IMR-90 (cell line): Measurements from ENCODE around the gene OGFOD2. TPM values are rescaled to one million over a fixed set of nuclear protein-coding genes. Genes with fewer than 3 reads are reported as not detected.

Experiments
- ATAC-seq: fragments of 200-7000 bp; cut with Tn5 transposase; 2 replicates; pipeline ENCODE4 v1.9.1; 2020; ENCODE audit warnings: low read depth, mild to moderate bottlenecking, moderate library complexity
- BruUV-seq: library from RNA; stranded (reverse); fragments of 400-500 nt; replicated peaks from 2 replicates; lab custom pipeline; 2021; lab: Mats Ljungman, UMichigan
- CTCF ChIA-PET: fragments of 300-600 bp; formaldehyde crosslinking; extraction: SDS; loops from one replicate; lab custom pipeline; 2021; ENCODE audit warnings: antibody characterized with exemption; lab: Yijun Ruan, JAX
- POLR2A ChIA-PET: fragments of 300-600 bp; sonication (Branson Sonifier 250); formaldehyde crosslinking; loops from one replicate; lab custom pipeline; 2022; ENCODE audit warnings: antibody characterized with exemption; ENCODE audit not compliant: unreplicated experiment; lab: Charles Lee
- DNase-seq: peaks from one replicate; pipeline ENCODE4 v3.0.0; 2013
- H2AFZ ChIP-seq: replicated peaks from 2 replicates; pipeline ENCODE3; 2013; ENCODE audit warnings: low read length, mild to moderate bottlenecking; ENCODE audit not compliant: poor library complexity
- H2AK5ac ChIP-seq: 2 replicates; pipeline ENCODE4 v1.6.1; 2013; ENCODE audit warnings: low read depth, low read length, inconsistent platforms
- H2AK9ac ChIP-seq: replicated peaks from 2 replicates; pipeline ENCODE3; 2013; ENCODE audit warnings: mild to moderate bottlenecking, low read depth, low read length, moderate library complexity; ENCODE audit not compliant: poor library complexity
- H2BK120ac ChIP-seq: 2 replicates; pipeline ENCODE4 v1.6.1; 2013; ENCODE audit warnings: low read depth, low read length, inconsistent platforms
- H2BK15ac ChIP-seq: 3 replicates; pipeline ENCODE4 v1.6.1; 2013; ENCODE audit warnings: low read depth, low read length, inconsistent platforms
- H2BK20ac ChIP-seq: 2 replicates; pipeline ENCODE4 v1.6.1; 2013; ENCODE audit warnings: low read depth, mild to moderate bottlenecking, inconsistent platforms, low read length, moderate library complexity
- H2BK5ac ChIP-seq: 2 replicates; pipeline ENCODE4 v1.6.1; 2013; ENCODE audit warnings: mild to moderate bottlenecking, low read depth, low read length, inconsistent platforms; ENCODE audit not compliant: poor library complexity, severe bottlenecking
- H3K14ac ChIP-seq: replicated peaks from 2 replicates; pipeline ENCODE4 v1.6.1; 2013; ENCODE audit warnings: low read depth, low read length, inconsistent platforms
- H3K18ac ChIP-seq: 2 replicates; pipeline ENCODE4 v1.6.1; 2013; ENCODE audit warnings: low read depth, low read length, control low read depth
- H3K23ac ChIP-seq: 2 replicates; pipeline ENCODE4 v1.6.1; 2013; ENCODE audit warnings: low read depth, low read length, inconsistent platforms
- H3K27ac ChIP-seq: 2 replicates; pipeline ENCODE4 v1.5.1; 2013; ENCODE audit warnings: mild to moderate bottlenecking, control low read depth, low read length; ENCODE audit not compliant: insufficient read depth
- H3K27me3 ChIP-seq: 2 replicates; pipeline ENCODE4 v1.6.1; 2013; ENCODE audit warnings: low read length; ENCODE audit not compliant: control insufficient read depth, insufficient read depth
- H3K36me3 ChIP-seq: 2 replicates; pipeline ENCODE4 v1.6.1; 2013; ENCODE audit warnings: low read length, mixed read lengths; ENCODE audit not compliant: control insufficient read depth, insufficient read depth
- H3K4ac ChIP-seq: 2 replicates; pipeline ENCODE4 v1.6.1; 2013; ENCODE audit warnings: low read depth, low read length, inconsistent platforms
- H3K4me1 ChIP-seq: 2 replicates; pipeline ENCODE4 v1.6.1; 2013; ENCODE audit warnings: low read length, mixed read lengths; ENCODE audit not compliant: control insufficient read depth, insufficient read depth
- H3K4me2 ChIP-seq: 2 replicates; pipeline ENCODE4 v1.6.1; 2013; ENCODE audit warnings: low read depth, mild to moderate bottlenecking, control low read depth, low read length, moderate library complexity
- H3K4me3 ChIP-seq: 2 replicates; pipeline ENCODE4 v1.5.1; 2013; ENCODE audit warnings: low read depth, mild to moderate bottlenecking, control low read depth, low read length, moderate library complexity; ENCODE audit not compliant: insufficient read depth
- H3K56ac ChIP-seq: 2 replicates; pipeline ENCODE4 v1.6.1; 2013; ENCODE audit warnings: low read length, inconsistent platforms; ENCODE audit not compliant: insufficient read depth; ENCODE audit errors: extremely low read depth
- H3K79me1 ChIP-seq, 2 experiments: 2 replicates each; pipeline ENCODE4 v1.6.1; 2013; ENCODE audit warnings: low read length in 2 of 2, inconsistent platforms in 1 of 2, low read depth in 1 of 2
- H3K9ac ChIP-seq: 2 replicates; pipeline ENCODE4 v1.6.1; 2013; ENCODE audit warnings: low read depth, low read length, control low read depth
- H3K9me1 ChIP-seq: 2 replicates; pipeline ENCODE4 v1.6.1; 2013; ENCODE audit warnings: low read length, inconsistent platforms; ENCODE audit not compliant: insufficient read depth
- H3K9me3 ChIP-seq: 2 replicates; pipeline ENCODE4 v1.6.1; 2013; ENCODE audit warnings: low read length; ENCODE audit not compliant: control insufficient read depth, insufficient read depth
- H4K20me1 ChIP-seq: 2 replicates; pipeline ENCODE4 v1.6.1; 2013; ENCODE audit warnings: low read length, inconsistent platforms; ENCODE audit not compliant: insufficient read depth
- H4K5ac ChIP-seq: 2 replicates; pipeline ENCODE4 v1.6.1; 2013; ENCODE audit warnings: mild to moderate bottlenecking, low read depth, low read length, control low read depth
- H4K8ac ChIP-seq, 2 experiments: 2 replicates each; pipeline ENCODE4 v1.6.1; 2013; ENCODE audit warnings: low read depth in 2 of 2, low read length in 2 of 2, control low read depth in 1 of 2, inconsistent platforms in 1 of 2
- H4K91ac ChIP-seq: 2 replicates; pipeline ENCODE4 v1.6.1; 2013; ENCODE audit warnings: low read depth, low read length, inconsistent platforms; ENCODE audit not compliant: insufficient read depth
- CHD1 ChIP-seq: IDR thresholded peaks from 2 replicates; pipeline ENCODE4 v1.6.1; 2012; ENCODE audit warnings: low read depth, low read length, improper control_type of control experiment
- MAFK ChIP-seq: IDR thresholded peaks from 2 replicates; pipeline ENCODE4 v1.6.1; 2012; ENCODE audit warnings: low read depth, low read length, improper control_type of control experiment
- MAZ ChIP-seq: IDR thresholded peaks from 2 replicates; pipeline ENCODE4 v1.6.1; 2012; ENCODE audit warnings: low read depth, mild to moderate bottlenecking, low read length, improper control_type of control experiment, moderate library complexity, borderline replicate concordance
- RAD21 ChIP-seq: IDR thresholded peaks from 2 replicates; pipeline ENCODE4 v1.6.1; 2012; ENCODE audit warnings: low read length, improper control_type of control experiment
- SMC3 ChIP-seq: fragments of 150-350 bp; IDR thresholded peaks from 2 replicates; pipeline ENCODE4 v1.6.1; 2016; ENCODE audit warnings: low read depth, mild to moderate bottlenecking, antibody characterized with exemption, low read length, moderate library complexity
- WGBS, 2 experiments: methylation state at CpG; one replicate each; pipeline versions ENCODE4 v1.1.5 to v1.1.7; 2013; ENCODE audit warnings: missing lambda C conversion rate in 2 of 2; ENCODE audit not compliant: insufficient read length in 1 of 2; ENCODE audit errors: extremely low coverage in 2 of 2; 5-methylcytosine and 5-hydroxymethylcytosine counted together
- dilution Hi-C: fragments of 300-500 bp; cut with HindIII; formaldehyde crosslinking; loops from one replicate; pipeline ENCODE4 v1.14.3; 2018; ENCODE audit warnings: low sequenced_read_pairs; ENCODE audit not compliant: unreplicated experiment
- in situ Hi-C: fragments of 300-500 bp; cut with MboI; formaldehyde crosslinking; loops from 3 replicates; pipeline ENCODE4 v1.14.3; 2019; ENCODE audit warnings: low sequenced_read_pairs, inconsistent platforms, mixed read lengths
- intact Hi-C: fragments of 100-400 bp; cut with micrococcal nuclease; formaldehyde crosslinking; loops from 2 replicates; pipeline ENCODE4 v1.10.0; 2022
- polyA plus RNA-seq, 3 experiments: library from polyadenylated mRNA; depleted of rRNA; stranded (reverse); fragments of >200 nt; gene quantifications; 2 replicates each; pipeline ENCODE4 v1.2.3, GENCODE V29; 2012; ENCODE audit warnings: low replicate concordance in 1 of 3
- total RNA-seq: library from RNA; depleted of rRNA; stranded (reverse); fragments of >200 nt; gene quantifications from 2 replicates; pipeline ENCODE4 v1.2.3, GENCODE V29; 2012
- TF ChIP-seq, protein P1 (sequence below): conservative IDR thresholded peaks from 2 replicates; pipeline ENCODE4 v1.5.1; 2012; ENCODE audit warnings: mild to moderate bottlenecking, low read depth, low read length, improper control_type of control experiment
- TF ChIP-seq, protein P2 (sequence below): fragments of 150-350 bp; IDR thresholded peaks from 2 replicates; pipeline ENCODE4 v1.6.1; 2016; ENCODE audit warnings: low read depth, mild to moderate bottlenecking, low read length, moderate library complexity, borderline replicate concordance

Gene OGFOD2
- total and polyA plus RNA-seq, 2 of the 4 experiments (the other 2 are of a cell fraction): 4.3 to 18.2 TPM

DNA sequence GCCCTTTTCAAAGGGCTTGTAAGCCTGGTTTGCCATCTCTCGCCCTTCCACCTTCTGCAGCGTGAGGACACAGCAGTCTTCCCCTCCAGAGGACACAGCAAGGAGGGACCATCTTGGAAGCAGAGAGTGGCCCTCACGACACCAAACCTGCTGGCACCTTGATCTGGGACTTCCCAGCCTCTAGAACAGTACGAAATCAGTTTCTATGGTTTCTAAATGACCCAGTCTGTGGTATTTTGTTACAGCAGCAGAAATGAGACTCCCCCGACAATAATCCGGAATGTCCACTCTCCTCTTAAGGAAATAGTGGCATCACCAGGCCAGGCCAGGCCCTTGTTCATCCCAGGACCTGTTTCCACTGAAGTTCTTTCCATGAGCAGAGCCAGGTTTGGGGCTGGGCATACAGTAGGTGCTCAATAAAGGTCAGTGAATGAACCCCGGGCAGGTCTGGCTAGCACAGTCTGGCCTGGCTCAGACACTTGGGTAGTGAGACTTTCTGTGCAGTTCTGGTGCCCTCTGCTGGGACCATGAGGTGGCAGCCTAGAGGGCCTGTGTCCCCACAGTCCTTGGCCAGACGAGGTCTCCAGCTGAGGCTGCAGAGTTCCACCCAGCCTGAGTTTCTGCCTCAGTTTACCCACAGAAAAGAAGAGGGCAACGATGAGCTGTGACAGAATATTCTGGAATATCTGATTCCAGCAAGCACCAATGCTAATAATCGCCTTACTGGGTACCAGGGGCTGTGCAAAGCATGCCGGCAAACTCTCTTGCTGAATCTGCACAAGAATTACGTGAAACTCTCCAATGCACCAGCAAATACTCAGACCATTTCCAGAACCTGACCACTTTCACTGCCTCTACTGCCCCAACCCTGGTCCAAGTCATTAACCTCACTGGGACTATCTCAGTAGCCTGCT lies 22.8 kb upstream of the OGFOD2 start:
- H3K4me2 ChIP-seq: no peak overlapping the region
- no peak overlapping the region for H2BK5ac ChIP-seq
- no peaks in the 10 kb centered on the region for H3K27me3 ChIP-seq
- no peak overlapping the region for H3K27ac ChIP-seq
- peaks cover 3% of the 10 kb centered on the region for H3K4me1 ChIP-seq
- H2AK5ac ChIP-seq: peak overlapping the region; percentile 44; the same call in 1 of the 2 replicates
- no peak overlapping the region for H3K9ac ChIP-seq
- H4K8ac ChIP-seq: no peak overlapping the region
- no TSS peak for BruUV-seq
- no peak overlapping the region for H3K4me3 ChIP-seq
- no peak overlapping the region for H4K91ac ChIP-seq
- H4K5ac ChIP-seq: no peak overlapping the region
- peak; percentile 67 for DNase-seq
- no peak overlapping the region for H2BK120ac ChIP-seq
- TF ChIP-seq RAD21 (peak; percentile 95), CHD1 (no peak), MAZ (no peak), MAFK (0 out of 2 replicates have a peak, but pooled peaks have one; percentile 1), SMC3 (peak; percentile 97)
- TF ChIP-seq, protein P1, sequence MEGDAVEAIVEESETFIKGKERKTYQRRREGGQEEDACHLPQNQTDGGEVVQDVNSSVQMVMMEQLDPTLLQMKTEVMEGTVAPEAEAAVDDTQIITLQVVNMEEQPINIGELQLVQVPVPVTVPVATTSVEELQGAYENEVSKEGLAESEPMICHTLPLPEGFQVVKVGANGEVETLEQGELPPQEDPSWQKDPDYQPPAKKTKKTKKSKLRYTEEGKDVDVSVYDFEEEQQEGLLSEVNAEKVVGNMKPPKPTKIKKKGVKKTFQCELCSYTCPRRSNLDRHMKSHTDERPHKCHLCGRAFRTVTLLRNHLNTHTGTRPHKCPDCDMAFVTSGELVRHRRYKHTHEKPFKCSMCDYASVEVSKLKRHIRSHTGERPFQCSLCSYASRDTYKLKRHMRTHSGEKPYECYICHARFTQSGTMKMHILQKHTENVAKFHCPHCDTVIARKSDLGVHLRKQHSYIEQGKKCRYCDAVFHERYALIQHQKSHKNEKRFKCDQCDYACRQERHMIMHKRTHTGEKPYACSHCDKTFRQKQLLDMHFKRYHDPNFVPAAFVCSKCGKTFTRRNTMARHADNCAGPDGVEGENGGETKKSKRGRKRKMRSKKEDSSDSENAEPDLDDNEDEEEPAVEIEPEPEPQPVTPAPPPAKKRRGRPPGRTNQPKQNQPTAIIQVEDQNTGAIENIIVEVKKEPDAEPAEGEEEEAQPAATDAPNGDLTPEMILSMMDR: peak; percentile 95
- TF ChIP-seq, protein P2, sequence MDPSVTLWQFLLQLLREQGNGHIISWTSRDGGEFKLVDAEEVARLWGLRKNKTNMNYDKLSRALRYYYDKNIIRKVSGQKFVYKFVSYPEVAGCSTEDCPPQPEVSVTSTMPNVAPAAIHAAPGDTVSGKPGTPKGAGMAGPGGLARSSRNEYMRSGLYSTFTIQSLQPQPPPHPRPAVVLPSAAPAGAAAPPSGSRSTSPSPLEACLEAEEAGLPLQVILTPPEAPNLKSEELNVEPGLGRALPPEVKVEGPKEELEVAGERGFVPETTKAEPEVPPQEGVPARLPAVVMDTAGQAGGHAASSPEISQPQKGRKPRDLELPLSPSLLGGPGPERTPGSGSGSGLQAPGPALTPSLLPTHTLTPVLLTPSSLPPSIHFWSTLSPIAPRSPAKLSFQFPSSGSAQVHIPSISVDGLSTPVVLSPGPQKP: no peak
- H3K36me3 ChIP-seq: no peaks in the 10 kb centered on the region
- no peak overlapping the region for H3K23ac ChIP-seq
- intact Hi-C loops: loop anchor here (1.0 kb wide), 2 partner anchors 92 to 159 kb away; no protein-coding TSS in a partner anchor
- peaks cover 10% of the 10 kb centered on the region for H4K20me1 ChIP-seq
- peak overlapping the region; percentile 87 for H2AK9ac ChIP-seq
- H3K56ac ChIP-seq: no peak overlapping the region
- 69% methylated on average over 9 of the region's 12 CpGs; no CpG with 5 or more reads in 1 of the 2 experiments for WGBS, 2 experiments
- CTCF ChIA-PET: interaction anchor here (0.6 to 1.5 kb wide), 8 partner anchors 37 to 303 kb away, joined by 3 to 6 read pairs (median 4); no protein-coding TSS in a partner anchor
- H2BK20ac ChIP-seq: no peak overlapping the region
- in situ Hi-C loops: loop anchor here (5.0 to 25.0 kb wide), 2 partner anchors 80 to 315 kb away; no protein-coding TSS in a partner anchor
- 0 out of 2 replicates have a peak overlapping the region, but pooled peaks have one; percentile 5 for H3K4ac ChIP-seq
- H3K79me1 ChIP-seq: peaks cover 0 to 14% of the 10 kb centered on the region in 2 experiments; a peak in 2 of 4 replicates
- ATAC-seq: peak; percentile 98
- peaks cover 6% of the 10 kb centered on the region; the same call in 1 of the 2 replicates for H3K9me1 ChIP-seq
- H3K18ac ChIP-seq: no peak overlapping the region
- no peak overlapping the region; the same call in 2 of the 3 replicates for H2BK15ac ChIP-seq
- H3K9me3 ChIP-seq: no peaks in the 10 kb centered on the region
- H3K14ac ChIP-seq: no peak overlapping the region
- dilution Hi-C loops: no loop called here
- POLR2A ChIA-PET: no interaction called here
- H2AFZ ChIP-seq: peak overlapping the region; percentile 28
